HG02973 (cell line): ENCODE measurements around the gene MLPH.
"Not testable (repeated sequence)": the region's sequence is repeated elsewhere in the genome, so short reads cannot be mapped to it uniquely, and the experiment has no call there.

Source experiments
- ATAC-seq: cut with Tn5 transposase; IDR thresholded peaks from one replicate; pipeline ENCODE4 v1.9.1; 2021; ENCODE audit warnings: moderate library complexity; ENCODE audit not compliant: unreplicated experiment

Gene MLPH

DNA sequence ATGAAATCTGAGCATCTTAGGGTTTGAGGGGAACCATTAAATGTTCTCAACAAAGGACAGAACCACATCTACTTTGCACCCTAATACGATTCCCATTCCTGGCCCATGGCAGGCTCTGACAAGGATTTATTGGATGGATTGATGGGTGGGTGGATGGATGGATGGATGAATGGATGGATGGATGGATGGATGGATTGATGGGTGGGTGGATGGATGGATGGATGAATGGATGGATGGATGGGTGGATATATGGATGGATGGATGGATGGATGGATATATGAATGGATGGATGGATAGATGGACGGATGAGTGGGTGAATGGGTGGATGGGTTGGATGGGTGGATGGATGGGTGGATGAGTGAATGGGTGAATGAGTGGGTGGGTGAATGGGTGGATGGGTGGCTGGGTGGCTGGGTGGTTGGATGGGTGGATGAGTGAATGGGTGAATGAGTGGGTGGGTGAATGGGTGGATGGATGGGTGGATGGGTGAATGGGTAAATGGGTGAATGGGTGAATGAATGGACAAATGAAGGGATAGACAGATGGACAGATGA, 29.6 kb upstream of the MLPH start:
- no peak for ATAC-seq

DNA sequence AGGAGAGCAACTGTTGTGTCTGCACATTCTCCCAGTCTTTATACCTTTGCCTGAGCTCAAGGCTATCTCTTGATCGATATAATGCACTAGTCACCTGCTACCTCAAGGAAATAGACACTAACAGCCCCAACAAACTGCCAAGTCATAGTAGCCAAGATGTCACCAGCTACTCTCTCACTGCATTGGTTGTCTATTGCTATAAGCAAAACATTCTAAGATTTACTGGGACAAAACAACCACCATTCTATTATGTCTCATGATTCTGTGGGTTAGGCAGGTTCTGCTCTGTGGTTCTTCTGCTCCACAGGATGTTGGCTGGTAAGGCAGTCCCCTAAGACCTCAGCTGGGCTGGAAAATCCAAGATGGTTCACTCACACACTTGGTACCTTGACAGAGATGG, 28.5 kb upstream of the MLPH start:
- no peak for ATAC-seq

DNA sequence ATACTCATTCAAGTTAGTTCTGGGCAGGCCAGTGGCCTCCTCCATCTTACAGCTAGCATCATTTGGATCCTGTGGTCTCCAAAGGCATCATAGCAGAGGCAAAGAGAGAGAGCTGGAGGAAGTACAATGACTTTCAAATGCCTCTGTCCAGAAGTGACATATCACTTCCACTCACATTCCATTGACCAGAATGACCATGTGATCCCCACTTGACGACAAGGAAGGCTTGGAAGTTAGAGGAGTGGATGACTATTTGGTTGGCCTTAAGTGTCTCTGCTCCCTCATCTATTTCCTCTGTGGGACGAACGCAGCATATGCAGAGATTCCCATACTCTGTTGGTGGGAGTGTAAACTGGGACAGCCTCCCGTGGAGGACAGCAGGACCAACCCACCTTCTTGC, 27.8 kb upstream of the MLPH start:
- no peak for ATAC-seq

DNA sequence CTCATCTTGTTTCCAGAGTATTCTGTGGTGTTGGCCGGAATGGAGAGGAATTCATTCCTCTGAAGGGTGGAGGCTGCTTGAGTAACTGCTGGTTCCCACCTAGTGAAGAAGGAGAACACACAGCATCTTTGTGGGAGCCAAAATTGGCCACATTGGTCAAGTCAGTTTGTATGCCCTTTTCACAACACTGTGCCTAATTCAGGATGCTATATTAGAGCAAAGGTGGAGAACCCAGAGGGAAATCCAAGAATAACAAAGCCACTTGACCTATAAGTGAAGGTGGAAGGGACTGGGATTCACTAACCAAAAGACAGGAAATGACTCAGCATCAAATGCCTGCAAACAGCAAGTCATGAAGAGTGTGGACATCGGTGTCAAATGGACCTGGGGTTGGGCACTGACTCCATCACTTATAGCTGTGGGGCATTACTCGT, 27.3 kb upstream of the MLPH start:
- ATAC-seq = no peak

DNA sequence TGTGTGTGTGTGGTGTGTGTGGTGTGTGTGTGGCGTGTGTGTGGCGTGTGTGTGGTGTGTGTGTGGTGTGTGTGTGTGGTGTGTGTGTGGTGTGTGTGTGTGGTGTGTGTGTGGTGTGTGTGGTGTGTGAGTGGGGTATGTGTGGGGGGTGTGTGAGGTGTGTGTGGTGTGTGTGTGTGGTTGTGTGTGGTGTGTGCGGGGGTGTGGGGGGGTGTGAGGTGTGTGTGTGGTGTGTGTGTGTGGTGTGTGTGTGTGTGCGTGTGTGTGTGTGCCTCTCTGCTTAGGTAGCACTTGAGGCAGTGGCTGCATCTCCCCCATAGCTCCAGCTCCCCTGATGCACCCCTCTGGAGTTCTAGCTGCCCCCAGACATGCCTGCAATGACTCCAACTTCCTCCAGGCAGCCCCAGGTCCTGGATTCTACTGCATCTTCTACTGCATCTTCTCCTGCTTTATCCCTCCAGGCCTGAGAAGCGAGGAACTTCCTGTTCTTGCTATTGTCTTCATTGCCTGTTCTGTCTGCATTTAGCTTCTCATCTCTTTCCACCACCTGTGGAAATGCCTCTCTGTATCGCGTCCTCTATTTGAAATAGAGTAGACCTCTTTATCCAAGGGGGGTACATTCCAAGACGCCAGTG, 22.2 kb upstream of the MLPH start:
- no peak for ATAC-seq

DNA sequence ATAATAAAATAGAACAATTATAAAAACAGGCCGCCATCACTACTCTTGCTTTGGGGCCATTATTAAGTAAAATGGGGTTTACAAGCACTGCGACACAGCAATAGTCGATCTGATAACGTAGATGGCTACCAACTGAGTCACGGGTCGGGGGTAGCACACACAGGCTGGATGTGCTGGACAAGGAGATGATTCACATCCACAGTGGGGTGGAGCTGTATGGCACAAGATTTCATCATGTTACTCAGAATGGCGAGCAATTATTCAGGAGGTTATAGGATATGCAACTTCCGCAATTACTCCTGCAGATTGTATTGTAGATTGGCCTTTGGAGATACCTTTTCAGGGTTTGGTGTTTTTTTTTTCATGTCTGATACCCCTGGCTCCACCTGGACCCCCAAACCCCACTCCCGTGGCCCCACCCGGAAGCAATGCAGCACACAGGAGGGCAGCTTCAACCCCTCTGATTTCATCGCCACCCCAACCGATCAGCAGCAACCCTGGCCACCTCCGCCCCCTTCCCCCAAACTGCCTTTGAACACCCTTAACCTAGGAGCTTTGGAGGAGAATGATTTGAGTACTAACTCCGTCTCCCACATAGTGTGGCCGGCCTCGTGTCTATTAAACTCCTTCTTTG, 21.4 kb upstream of the MLPH start:
- ATAC-seq = no peak

DNA sequence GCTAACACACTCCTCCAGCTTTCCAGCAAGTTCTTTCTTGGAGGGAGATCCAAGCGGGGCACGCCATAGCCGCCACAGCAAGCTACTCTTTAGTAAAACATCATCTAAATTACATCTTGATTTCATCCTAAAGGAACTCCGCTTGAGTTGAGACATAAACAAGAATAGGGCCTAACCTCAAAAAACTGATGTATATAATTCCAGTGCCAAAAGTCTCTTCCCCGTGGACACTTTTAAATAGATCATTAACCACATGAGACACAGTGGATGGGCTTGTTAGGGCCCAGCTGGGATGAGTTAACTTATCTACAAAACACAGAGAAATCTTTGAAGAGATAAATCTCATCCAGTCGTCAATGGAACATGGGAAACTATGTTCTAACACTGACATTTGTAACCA, 20.8 kb upstream of the MLPH start:
- no peak for ATAC-seq

DNA sequence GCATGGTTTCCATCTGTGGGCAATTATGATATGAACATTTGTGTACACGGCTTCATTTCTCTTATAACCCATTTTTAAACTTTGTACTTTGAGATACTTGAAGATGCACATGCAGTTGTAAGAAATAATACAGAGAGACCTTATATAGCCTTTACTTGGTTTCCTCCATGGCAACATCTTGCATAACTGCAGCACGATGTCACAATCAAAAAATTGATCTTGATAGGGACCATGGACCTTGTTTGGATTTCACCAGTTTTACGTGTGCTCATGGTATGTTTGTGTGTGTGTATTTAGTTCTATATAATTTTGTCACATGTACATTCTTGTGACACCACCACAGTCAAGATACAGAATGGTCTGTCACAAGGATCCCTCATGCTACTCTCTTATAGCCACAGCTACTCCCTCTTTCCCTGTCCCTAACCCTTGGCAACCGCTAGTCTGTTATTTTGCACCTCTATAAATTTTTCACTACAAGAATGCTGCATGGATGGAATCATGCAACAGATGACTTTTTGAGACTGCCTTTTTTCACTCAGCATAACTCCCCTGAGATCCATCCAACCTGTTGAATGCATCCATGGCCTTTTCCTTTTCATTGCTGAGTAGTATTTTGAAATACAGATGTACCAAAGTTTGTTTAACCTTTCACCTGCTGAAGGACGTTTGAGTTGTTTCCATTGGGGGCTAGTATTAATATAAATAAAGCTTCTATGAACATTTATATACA, 19.4 kb upstream of the MLPH start:
- ATAC-seq = no peak

DNA sequence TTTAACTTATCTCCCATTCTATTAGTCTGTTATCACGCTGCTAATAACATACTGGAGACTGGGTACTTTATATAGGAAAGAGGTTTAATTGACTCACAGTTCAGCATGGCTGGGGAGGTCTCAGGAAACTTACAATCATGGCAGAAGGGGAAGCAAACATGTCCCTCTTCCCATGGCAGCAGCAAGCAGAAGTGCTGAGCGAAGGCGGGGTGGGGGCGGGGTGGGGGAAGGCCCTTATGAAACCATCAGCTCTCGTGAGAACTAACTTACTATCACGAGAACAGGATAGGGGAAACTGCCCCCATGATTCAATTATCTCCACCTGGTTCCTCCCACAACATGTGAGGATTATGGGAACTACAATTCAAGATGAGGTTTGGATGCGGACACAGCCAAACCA, 17.6 kb upstream of the MLPH start:
- not testable (repeated sequence) for ATAC-seq

DNA sequence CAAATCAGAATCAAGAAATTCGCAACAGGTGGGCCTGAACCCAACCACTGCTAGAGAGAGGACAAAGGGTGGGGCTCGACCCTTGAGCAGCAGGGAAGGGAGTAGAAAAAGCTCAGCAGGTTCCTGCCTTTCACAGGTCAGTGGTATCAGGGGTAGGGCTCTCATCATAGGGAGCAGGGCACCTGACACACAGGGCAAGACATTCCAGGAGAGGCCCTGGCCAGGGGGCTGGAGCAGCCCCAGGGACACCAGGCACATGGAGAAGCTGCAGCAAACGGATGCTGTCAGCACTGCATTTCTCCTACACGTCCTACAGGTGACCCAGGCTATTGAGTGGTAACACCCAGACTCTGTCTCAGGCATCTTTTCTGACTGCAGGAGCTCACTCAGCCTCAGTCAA, 17.2 kb upstream of the MLPH start:
- no peak for ATAC-seq

DNA sequence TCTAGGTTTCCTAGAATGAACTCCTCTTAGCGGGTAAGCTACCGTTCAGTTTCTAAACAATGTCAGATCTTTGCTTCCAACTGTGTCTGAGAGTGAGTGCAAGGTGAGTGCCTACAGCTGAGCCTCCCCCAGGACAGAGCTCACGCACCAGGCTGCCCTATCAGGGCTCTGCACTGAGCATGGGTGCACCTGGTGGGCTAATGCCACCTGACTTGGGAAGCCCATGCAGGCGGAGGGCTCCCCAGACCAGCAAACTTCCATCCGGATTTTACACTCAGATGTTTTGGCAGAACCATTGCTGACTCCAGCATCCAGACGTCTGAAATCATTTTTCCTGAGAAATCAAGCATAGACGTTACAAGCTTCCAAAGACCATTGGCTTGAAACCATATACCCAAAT, 16.1 kb upstream of the MLPH start:
- ATAC-seq = no peak

DNA sequence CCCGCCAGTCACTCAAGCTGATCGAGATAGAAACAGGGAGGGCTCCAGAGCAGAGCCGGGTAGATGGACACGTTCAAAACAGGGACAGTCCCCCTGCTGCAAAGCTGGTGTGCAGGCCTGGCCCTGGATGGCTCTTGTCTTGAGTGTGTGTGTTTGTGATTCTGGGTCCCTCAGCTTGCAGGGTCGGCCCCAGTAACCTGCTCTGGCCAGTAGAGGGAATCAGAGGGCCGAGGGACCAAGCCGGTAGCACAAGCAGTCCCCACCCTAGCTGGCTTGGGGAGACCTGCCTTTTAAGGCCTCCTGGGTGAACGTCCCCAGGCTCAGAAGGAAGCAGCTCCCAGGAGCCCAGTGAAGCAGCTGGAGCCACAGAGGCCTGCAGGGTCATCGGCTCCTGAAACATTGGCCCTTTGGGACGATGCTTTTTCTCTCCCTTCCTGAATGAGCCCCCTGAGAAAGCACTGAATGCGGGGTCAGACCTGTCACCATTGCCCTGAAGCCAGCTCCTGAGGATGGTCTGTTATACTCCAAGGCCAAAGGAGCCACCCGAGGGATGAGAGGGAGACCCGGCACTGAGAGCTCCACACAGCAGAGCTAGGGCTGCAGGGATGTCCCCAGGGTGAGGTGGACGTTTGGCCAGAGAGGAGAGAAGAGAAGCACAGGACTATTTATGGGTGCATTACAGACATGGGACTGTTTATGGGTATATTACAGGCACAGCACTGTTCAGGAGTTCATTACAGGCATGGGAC, 15.4 kb upstream of the MLPH start:
- no peak for ATAC-seq

DNA sequence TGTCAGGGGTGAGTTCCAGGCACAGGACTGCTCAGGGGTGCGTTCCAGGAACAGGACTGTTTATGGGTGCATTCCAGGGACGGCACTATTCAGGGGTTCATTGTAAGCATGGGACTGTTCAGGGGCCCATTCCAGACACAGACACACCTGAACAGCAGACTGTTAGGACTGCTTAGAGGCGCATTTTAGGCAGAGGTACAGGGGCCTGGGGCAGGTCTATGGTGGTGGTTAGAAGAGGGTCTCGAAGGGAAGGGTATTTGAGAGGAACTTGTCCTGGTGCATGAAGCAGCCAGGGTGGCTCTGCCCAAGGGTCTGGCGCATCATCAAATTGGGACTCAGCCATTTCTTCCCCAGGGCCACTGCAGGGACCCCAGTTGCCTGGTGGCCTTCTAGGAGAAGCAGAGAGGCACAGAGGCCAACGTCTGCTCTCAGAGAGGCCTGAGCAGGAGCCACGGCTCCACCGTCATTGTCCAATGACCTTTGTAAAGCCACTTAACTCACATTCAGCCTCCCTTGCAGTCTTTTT, 14.8 kb upstream of the MLPH start:
- ATAC-seq = no peak

DNA sequence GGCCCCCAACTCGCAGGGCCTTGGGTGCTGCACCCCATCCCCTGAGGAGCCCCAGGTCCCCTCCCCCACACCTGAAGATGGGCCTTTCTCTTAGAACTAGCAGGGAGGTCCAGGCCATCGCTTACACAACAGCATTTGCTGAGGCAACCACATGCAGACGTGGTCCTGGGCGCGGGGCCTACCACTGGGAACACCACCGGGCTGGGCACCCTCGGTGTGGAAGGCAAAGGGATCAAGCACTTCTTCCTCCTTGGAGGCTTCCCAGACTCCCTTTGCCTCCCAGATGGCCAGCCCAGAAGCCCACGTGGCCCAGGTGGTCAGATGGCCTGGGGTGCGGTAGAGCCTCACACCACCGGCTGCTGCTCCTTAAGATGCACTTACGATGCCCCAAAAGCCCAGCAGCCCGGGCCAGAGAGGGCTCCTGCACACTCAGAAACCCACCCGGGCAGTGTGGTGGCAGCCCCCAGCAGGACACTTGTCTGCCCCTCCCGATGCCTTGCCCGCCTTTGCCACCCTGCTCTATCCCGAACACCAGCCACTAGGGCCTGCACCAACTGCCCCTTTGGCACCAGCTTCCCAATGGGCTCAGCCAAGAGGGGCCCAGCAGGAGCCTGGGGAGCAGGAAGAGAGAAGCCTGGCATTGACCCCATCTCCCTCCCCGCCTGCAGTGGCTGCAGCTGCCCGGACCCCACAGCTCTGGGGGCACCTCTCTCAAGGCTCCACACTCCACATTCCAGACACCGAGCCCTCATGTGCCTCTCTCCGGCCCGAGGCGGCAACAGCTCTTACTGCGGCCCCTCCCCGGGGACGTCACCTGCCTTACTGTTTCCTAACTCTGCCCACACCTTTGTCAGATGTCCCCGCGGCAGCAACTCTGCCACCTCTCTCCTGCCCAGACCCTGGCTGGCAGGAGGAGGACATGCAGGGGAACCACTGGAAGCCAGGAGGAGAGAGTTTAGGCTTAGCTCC, 13.9 kb upstream of the MLPH start:
- no peak for ATAC-seq

DNA sequence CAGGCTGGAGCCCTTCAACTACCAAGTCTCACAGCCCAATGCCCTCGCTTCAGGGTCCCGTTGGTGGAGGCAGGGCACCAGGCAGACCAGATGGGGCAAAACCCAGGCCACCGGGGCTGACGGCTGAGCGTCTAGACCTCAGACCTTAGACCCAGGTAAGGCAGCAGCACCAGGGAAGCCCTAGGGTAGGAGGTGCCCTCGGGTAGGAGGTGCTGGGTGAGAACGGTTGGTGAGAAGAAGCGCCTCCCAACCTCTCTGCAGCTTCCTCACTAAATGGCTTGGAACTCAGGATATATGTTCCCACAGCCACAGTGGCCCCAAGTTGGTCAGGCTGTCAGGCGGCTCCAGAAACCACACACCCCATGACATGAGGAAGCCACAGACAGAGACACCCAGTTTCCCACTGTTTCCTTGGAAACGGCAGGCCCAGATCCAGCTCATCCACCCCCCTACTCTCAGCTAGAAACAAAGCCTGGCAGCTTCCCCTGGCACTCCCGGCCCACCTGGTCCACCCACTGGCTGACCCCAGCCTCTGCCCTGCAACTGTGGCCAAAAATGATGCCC, 13.1 kb upstream of the MLPH start:
- ATAC-seq = no peak

DNA sequence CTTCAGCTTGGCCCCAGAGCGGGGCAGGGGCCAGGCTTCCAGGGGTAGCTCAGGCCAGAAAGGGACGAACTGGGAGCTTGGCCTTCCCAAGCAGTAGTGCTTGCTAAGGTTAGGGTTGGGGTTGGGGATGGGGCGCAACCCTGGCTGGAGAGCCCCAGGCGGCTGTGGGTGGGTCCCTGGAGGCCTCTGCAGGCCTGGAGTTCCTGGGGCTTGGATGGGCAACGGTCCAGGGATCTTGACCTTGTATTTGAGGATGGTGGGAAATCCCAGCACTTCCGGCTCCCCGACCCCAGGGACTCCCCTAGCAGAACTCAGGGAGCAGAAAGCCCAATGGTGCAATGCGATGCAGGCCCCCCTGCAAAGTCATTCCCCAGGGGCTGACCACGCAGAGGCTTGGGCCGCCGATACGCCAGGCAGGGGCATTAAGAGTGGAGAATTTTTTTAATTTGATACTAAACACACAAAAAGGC, 12.6 kb upstream of the MLPH start:
- ATAC-seq = no peak

DNA sequence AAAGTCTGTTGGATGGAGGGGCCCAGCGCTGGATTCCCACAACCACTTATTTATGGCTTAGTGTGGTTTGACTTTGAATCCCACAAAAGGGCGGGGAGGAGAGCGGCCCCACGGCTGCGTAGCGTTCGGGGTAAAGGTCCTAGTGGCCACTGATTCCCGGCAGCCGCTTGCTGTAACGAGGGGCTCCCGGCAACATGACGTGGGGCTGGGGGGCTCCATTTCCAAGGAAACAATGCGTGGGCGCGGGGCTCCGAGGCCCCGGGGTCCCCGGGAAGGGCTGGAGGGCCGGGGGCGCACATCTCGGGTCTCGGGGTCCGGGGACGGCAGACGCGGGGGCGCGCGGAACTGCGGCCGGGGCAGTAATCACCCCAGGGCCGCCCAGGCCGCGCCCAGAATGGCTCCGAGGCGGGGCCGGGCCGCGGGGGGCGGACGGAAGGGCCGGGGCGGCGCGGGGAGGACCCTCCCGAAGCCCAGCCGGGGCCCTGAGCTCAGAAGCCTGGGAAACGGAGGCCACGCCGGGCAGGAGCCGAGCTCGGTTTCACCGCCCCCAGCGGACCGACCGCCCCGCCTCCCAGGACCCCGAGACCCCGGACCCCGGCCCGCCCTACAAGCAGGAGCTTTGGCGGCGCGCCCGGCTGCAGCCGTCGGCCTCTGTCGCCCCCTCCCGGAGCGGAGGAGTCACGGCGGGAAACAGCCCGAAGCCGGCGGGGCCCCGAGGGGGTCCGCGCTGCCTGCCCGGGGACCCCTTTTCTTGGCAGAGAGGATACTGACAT, 11.9 kb upstream of the MLPH start:
- ATAC-seq = peak; percentile 84

DNA sequence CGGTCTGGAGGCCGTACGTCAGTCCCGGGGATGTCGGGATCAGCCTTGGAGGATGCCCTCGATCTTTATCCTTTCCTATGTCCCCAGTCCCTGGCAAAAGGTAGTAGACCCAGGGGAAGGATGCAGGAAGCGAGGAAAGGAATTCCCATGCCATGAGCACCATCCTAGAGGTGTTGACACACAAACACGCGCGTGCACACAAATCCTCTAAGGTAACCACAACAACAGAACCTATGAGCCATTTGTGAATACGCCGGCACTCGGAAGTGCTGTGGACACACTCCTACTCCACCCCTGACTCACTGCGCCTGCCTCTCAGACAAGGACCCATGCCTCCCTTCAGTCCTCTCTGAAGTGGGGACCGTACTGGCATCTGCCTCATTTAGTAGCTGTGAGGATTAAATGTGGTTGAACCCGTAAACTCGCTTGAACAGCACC, 11.3 kb upstream of the MLPH start:
- ATAC-seq = no peak

DNA sequence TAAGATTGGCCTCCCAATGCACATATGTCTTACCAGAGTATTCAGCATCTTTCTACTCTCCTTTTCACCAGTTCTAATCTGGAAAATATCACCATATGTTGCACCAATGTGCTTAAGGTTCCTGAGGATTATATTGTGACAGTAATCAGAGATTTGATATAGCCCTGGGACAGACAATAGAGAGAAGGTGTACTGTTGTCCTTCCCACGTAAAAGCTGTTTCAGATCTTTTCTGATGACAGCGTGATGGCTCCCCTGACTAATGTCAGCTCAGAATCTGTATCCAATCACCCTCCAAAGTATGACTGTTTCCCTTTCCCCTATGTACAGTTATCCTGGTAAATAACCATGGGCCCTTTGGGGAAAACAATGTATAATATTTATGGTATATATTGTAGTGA, 9.0 kb upstream of the MLPH start:
- ATAC-seq = no peak
